Astrocyte of the spinal cord (primary cell): ENCODE results near the gene GDPD5.

Experiments
- DNase-seq: peaks from one replicate; pipeline ENCODE4 v3.0.0; 2011; ENCODE audit warnings: low read depth, low spot score
- H3K4me3 ChIP-seq: 2 replicates; pipeline ENCODE4 v1.5.1; 2011; ENCODE audit warnings: low read depth, mild to moderate bottlenecking, low read length, moderate library complexity
- in situ Hi-C: cut with HindIII; loops from 2 replicates; pipeline ENCODE4 v1.10.0; 2017; ENCODE audit warnings: low sequenced_read_pairs
- TF ChIP-seq, protein P1 (sequence below): IDR thresholded peaks from 2 replicates; pipeline ENCODE4 v1.5.1; 2012; ENCODE audit warnings: low read depth, mild to moderate bottlenecking, low read length, inconsistent platforms

GDPD5 gene

DNA sequence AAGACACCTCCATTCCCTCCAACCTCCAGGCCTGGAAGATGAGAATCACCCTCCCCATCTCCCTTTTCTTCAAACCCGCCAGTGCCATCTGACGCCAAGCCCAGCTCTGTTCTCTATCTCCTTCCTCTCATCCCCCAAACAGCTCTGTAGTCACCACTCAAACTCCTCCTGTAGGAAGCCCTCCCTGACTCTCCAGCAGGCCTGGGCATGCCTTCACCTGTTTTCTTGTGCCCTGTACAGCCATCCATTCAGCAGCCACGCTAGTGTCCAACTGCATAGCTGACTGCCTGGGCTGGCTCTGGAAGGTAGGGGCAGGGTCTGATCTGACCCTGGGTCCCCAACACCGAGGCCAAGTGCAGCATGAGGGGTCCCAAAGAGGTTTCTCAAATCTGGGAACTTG lies 25.0 kb downstream of the GDPD5 start:
- in situ Hi-C loops, result no loop called here
- TF ChIP-seq, protein P1, sequence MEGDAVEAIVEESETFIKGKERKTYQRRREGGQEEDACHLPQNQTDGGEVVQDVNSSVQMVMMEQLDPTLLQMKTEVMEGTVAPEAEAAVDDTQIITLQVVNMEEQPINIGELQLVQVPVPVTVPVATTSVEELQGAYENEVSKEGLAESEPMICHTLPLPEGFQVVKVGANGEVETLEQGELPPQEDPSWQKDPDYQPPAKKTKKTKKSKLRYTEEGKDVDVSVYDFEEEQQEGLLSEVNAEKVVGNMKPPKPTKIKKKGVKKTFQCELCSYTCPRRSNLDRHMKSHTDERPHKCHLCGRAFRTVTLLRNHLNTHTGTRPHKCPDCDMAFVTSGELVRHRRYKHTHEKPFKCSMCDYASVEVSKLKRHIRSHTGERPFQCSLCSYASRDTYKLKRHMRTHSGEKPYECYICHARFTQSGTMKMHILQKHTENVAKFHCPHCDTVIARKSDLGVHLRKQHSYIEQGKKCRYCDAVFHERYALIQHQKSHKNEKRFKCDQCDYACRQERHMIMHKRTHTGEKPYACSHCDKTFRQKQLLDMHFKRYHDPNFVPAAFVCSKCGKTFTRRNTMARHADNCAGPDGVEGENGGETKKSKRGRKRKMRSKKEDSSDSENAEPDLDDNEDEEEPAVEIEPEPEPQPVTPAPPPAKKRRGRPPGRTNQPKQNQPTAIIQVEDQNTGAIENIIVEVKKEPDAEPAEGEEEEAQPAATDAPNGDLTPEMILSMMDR, result no peak
- no peak overlapping the region for H3K4me3 ChIP-seq
- DNase-seq, result no peak

DNA sequence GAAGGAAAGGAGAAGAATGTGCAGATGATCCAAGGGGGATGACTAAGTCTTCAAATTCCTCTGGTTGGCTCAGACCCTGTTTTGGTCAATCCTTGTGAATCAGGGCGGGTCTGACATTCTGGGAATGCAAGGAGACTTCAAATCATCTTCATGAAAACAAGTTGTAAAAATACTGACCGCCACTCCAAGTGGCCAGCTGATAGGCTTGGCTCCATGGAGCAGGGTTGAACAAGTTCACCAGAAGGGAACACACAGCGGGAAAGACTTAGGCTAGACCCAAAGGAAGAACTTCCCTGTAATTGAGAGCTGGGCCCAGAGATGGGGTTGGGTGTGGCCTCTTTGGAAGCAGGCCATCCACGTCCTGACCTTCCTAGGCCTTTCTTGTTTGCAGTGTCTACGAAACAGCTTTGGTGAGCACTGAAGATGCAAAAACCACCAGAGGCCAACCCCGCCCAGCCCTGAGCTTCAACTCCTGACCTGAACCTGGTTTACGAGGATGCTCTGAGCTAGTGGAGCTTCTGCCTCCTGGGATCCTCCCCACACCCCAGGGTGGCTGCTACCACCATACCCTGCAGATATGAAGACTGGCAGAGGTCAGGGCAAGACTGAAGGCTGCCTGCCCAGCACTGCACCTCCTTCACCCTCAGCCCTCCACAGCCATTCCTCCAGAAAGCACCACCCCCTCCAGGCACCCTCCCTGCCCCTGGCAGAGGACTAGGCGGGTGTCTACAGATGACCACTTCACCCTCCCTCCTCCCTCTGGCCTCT lies 26.1 kb downstream of the GDPD5 start:
- in situ Hi-C loops, result no loop called here
- DNase-seq, result peak; percentile 92
- H3K4me3 ChIP-seq, result no peak overlapping the region
- TF ChIP-seq, protein P1, result no peak

DNA sequence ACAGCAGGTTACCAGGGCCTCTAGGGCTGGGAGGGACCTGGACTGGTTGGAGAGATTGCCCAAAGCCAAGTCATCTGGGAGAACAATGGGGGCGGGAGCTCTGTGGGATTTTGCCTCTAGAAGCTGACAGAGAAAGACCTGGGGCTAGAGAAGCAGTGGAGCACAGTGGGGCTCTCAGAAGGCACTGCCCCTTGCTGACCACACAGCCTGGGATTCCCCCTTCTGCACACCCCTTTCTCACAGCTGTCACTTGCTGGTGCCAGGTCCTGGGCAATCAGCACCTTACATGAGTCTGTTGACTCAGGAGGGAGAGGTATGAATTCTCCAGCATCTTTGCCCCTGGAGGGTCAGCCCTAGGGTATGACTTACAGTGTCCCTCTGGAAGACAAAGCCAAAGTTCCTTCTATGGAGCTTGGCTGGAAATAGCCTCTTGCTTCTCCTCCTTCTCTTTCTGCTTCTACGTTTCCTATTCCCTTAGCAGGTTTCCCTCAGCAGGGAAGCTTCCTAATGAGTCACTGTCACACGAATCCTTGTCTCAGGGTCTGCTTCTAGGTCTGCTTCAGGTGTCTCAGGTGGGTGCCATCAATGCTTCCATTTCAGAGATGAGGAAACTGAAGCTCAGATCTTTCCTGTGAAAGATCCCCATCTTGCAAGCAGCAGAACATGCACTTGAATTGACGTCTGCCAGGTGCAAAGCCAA lies 27.0 kb downstream of the GDPD5 start:
- H3K4me3 ChIP-seq, result no peak overlapping the region
- TF ChIP-seq, protein P1, result no peak
- in situ Hi-C loops, result no loop called here
- no peak for DNase-seq

DNA sequence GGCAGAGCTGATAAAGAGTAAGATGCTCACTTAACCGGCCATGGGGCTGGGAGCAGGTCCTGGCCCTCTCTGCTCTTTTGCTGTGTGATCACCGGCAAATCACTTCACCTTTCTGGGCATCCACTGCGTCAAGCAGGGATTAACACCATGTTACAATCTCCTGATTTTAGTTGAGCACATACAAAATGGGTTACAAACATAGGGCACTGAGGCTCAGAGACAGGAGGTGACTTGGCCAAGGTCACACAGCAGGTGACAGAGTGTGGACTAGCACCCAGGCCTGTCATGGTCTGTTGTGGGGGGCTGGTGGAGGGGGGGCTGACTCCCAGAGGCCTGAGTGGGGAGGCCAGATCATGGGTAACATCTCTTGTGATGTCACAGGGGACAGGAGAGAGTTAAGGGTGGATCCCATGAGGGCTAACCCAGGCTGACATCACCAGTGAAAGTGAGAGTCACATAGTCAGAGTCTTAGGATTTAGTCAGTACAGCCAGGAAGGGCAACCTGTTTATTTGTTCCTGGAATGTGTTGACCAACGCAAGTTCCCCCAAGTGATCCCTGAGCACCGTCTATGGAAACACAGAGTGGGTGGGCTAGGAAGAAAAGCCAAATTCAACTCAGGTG lies 27.8 kb downstream of the GDPD5 start:
- no peak for DNase-seq
- TF ChIP-seq, protein P1, result no peak
- in situ Hi-C loops, result no loop called here
- H3K4me3 ChIP-seq, result no peak overlapping the region

DNA sequence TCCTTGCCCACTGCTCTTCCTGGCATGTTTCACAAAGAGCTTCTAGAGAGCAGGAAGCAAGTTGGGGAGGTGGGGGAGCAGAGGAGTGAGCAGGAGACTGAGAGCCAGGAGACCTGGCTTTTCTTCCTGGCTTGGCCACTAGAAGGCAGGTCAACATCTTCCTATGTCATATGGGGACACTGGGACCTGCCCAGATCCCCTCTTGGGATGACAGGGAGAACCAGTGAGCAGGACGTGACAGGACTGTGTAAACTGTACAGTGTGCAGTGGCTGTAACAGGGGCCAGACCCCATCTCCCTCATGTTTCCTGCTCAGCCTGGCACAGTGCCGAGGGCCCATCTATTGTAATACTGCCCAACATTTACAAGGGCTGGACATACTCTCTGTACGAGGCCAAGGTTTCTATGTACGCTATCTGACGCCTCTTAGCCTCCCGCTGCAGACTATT lies 29.4 kb downstream of the GDPD5 start:
- H3K4me3 ChIP-seq, result no peak overlapping the region
- TF ChIP-seq, protein P1, result no peak
- no peak for DNase-seq
- in situ Hi-C loops, result no loop called here

DNA sequence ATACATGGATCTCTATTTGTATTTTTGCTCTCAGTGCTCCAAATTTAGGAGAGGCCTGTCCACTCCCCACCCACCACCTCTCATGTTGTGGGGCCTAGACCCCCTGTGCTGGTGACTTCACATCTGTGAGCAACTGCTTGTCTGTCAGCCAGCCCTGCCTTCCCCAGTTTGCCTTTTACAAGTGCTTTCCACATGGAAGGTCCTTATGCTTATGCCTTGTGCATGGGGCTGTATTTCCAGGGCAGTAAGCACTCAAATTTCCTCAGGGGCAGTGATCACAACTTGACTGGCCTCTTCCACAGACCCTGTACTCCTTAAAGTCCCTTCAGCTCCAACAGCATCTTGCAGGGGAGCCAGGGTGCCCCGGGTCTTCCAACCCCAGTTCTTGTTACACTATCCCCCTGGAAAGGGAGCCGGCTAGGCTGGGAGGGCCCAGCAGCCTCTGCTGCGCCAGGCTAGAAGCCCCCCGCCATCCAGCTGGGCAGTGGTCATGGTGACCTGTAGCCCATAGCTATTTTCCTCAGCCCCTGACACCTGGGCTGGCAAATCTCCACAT lies 29.9 kb downstream of the GDPD5 start:
- in situ Hi-C loops, result no loop called here
- H3K4me3 ChIP-seq, result no peak overlapping the region

More for the DNA sequence above, 29.9 kb downstream of the GDPD5 start:
- DNase-seq, result no peak
- TF ChIP-seq, protein P1, result no peak
